DMS114 treated with DMSO at 0.1 percent for 48 hours (cell line): Measurements from ENCODE around the gene MAP2K3.
"Not testable (repeated sequence)": the region's sequence is repeated elsewhere in the genome, so short reads cannot be mapped to it uniquely, and the experiment has no call there.

Experiments used
- DNase-seq: peaks from one replicate; lab custom pipeline; 2025; ENCODE audit not compliant: unreplicated experiment; lab: John Stamatoyannopoulos, UW

MAP2K3 gene

GRCh38 chr17:21349358-21350050 lies 65.0 kb downstream of the MAP2K3 start:
- not testable (repeated sequence) for DNase-seq

GRCh38 chr17:21350495-21350894 lies 66.0 kb downstream of the MAP2K3 start:
- DNase-seq: not testable (repeated sequence)

- no peak for DNase-seq
Measured at GRCh38 chr17:21351366-21352065, 67.0 kb downstream of the MAP2K3 start.

- DNase-seq: no peak
Measured at GRCh38 chr17:21352221-21352980, 67.9 kb downstream of the MAP2K3 start.

DNA sequence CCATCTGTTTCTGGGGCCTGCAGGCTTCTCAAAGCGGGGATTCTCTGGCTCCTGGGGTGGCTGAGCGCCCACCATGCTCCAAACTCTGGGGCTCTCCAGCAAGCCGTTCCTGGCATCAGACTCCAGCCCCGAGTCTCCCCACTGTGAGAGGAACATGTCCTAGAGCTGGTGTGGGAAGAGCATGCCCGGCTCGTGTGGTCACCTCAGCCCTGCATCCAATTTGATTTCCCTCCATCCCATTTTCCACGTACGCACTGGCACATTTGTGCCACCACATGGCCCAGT lies 68.4 kb downstream of the MAP2K3 start:
- DNase-seq: no peak

GRCh38 chr17:21353326-21354010 lies 69.0 kb downstream of the MAP2K3 start:
- no peak for DNase-seq

- DNase-seq: no peak
Measured at GRCh38 chr17:21354796-21355385, 70.4 kb downstream of the MAP2K3 start.

- no peak for DNase-seq
Measured at GRCh38 chr17:21355586-21355985, 71.1 kb downstream of the MAP2K3 start.

GRCh38 chr17:21356537-21357127 lies 72.1 kb downstream of the MAP2K3 start:
- no peak for DNase-seq

DNA sequence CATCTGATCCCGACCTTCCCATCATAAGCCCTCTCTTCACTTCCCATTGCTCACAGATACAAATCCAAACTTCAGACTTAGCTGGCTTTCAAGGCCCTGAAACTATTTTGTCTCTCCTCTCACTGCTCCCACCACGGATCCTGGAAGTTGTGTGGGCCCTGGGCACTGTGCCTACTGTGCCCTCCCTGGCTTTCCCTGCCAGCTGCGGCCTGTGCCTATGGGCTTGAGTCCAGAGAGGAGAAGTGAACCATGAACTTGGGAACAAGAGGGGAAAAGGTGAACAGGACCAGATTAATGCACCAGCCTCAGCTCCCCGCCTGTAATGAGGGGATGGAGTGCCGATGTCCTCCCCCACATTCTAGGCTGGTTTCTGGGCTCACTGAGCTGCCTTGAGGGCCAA lies 72.8 kb downstream of the MAP2K3 start:
- DNase-seq: no peak

DNA sequence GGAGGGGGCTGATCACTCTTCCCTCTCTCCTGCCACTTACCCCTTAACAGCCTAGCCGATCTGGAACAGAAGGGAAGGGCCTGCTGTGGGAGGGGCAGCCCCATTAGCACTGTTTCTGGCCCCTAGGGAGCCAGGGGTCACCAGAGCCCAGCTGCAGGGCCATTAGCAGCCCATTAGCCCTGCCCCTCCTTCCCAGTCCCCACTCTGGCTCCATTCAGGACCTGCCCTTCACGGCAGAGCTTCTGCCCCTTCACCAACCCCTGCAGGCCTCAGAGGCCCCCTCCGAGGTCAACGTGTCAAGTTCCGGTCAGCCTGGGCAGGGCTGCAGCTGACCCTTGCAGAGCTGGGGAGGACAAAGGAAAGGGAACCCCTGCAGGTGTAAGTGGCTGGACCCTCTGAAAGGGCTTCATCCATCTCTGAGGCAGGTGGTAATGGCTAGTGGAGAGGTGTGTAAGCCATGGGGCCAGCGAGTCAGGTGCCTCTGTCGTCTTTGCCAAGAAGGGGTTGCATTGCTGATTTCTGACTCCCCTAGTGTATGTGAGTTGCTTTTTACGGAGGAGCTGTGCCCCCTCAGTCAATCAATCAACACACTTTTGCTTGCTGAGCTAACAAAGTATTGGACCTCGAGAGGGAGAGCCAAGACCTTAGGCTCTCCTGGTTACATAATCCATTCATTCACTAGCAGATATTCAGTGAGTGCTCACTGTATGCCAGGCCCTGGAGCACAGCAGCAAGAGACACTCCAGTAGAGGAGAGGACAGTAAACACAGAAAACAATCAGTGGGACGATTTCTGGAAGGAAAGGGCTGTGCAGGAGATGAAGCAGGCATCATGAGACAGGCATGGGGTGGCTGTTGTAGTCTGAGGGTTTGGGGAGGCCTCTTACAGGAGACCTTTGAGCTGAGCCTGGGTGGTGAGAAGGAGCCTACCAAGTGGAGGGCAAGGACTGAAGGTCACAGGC lies 73.5 kb downstream of the MAP2K3 start:
- no peak for DNase-seq

- DNase-seq: no peak
Measured at GRCh38 chr17:21358682-21359482, 74.4 kb downstream of the MAP2K3 start.

DNA sequence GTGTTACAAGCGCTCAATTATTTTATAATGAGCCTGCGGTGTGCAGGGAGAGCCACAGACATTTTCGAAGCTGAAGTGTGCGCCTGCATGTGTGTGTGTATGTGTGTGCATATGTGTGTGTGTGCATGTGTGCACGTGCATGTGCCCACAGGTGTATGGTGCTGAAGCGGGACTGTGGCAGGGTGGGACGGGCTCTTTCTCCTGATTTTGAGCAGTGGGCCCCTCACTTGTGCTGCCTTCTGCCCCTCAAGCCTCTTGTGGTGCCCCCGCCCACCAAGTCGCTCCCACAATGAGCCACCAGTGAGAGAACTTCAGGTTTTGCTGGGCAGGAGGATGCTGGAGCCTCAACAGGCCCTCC lies 75.0 kb downstream of the MAP2K3 start:
- DNase-seq: no peak

DNA sequence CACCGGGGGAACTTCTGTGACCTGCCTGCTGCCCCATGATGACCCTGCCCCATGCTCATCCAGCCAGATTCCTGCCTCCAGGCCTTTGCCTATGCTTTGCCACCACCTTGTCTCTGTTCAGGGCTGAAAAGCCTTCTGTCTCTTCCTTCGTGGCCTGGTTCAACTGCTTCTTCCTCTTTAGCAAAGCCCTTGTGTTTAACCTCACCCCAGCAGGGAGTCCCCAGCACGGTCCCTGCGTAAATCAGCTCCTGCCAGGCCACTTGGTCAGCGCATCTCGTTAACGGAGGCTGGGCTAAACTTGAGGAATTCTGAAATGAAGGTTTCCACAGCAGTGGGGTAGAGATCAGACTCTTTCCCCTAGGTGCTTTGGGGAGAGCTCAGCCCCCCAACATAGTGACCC lies 75.5 kb downstream of the MAP2K3 start:
- DNase-seq: no peak

DNA sequence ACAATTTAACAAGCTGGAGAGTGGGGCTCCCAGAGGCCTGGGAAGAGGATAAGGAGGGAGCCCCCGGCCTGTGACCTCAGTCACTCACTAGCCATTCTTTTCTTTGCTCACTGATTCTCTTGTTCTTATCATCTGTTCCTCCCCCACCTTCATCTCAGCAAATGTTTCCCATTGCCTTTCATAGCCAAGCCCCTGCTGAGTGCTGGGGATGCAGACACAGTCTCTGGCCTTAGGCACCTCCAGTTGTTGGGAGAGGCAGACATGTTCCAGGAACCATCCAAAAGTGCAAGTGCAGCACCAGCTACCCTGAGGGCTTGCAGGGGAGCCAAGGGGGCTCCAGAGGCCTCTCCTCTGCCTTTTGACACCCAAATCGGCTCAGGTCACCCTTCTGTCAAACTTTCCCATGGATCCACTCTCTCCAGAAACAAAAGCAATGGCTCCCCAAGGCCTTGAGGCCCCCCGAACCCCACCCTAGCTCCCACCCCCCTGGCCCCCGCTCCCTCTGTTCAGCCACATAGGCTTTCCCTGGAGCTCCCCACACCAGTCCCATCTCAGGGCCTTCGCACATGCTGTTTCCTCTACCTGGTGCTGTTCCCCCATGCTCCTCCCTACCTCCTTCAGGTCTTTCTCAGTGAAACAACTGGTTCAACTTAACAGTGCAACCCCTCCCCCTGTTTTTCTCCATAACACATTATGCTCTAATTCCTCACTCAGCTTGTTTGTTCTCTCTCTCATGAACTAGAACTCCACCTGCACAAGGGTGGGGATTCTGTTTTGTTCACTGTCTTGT lies 76.7 kb downstream of the MAP2K3 start:
- DNase-seq: no peak

DNA sequence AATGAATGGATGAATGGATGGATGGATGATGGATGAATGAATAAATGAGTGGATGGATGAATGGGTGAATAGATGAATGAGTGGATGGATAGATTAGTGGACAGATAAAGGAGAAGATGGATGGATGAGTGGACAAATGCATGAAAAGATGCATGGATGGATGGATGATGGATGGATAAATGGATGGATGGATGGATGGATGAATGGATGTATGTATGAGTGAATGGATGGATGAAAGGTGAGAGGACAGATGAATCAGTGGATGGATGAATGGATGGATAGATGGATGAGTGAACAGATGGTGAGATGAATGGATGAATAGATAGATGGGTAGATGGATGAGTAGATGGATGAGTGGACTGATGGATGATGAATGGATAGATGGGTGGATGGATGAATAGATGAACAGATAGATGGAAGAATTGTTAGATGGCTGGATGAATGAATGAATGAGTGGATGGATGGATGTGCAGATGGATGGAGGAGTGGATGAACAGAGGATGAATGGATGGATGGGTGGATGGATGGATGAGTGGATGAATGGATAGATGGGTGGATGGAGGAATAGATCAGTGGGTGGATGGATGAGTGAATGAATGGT lies 77.9 kb downstream of the MAP2K3 start:
- no peak for DNase-seq

GRCh38 chr17:21363776-21364642 lies 79.5 kb downstream of the MAP2K3 start:
- DNase-seq: no peak
